Measurements from ENCODE around the gene ANKRD23.

The ANKRD23 gene

DNA sequence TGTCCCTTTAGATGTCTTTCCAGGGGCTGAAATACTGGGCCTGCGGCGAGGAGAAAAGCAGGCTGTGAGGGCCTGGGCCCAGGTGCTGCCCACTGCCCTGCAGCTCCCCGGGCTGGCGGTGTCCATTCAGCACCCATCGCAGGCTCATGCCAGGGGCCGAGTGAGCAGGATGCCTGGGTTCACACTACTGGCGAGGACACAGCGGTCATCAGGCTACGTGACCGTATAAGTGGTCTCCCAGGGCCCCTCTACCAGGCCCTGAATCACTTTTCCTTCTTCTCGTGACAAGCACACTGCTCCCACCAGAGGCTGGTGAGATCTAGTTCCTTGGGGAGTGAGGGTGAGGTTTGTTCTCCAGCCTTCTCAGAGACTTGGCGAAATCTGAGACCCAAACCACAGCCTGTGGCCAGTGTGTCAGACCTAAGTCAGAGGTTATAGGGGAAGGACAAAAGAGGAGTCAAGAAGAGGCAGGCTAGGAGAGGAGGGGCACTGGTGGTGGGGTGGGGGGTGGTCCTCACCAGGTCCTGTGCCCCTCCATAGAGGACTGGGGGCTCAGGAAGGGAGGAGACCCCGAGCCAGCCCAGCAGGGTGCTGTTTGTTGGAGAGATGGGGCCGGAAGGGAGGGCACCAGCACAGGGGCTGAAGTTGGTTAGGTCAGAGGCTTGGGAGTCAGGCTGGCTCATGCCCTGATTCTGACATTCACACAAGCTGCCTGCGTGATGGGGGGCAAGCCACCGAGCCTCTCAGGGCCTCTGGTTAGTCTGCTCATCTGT lies 32.6 kb upstream of the ANKRD23 start:
- Histone ChIP-seq H3K9ac (ENCODE audit: low read depth, low read length) (no peak overlapping the region), H3K4me1 (ENCODE audit: insufficient read depth, low read length) (peaks cover 54% of the 10 kb centered on the region), H3K9me3 (ENCODE audit: insufficient read depth, low read depth, low read length) (no peaks in the 10 kb centered on the region), H3K4me3 (ENCODE audit: low read length) (no peak overlapping the region), H3K27me3 (ENCODE audit: insufficient read depth, low read length) (no peaks in the 10 kb centered on the region), H3K36me3 (ENCODE audit: insufficient read depth, low read length) (no peaks in the 10 kb centered on the region), H3K27ac (ENCODE audit: low read depth, low read length) (peak overlapping the region; percentile 59)
- WGBS = 83% methylated on average over 16 of the region's 16 CpGs

DNA sequence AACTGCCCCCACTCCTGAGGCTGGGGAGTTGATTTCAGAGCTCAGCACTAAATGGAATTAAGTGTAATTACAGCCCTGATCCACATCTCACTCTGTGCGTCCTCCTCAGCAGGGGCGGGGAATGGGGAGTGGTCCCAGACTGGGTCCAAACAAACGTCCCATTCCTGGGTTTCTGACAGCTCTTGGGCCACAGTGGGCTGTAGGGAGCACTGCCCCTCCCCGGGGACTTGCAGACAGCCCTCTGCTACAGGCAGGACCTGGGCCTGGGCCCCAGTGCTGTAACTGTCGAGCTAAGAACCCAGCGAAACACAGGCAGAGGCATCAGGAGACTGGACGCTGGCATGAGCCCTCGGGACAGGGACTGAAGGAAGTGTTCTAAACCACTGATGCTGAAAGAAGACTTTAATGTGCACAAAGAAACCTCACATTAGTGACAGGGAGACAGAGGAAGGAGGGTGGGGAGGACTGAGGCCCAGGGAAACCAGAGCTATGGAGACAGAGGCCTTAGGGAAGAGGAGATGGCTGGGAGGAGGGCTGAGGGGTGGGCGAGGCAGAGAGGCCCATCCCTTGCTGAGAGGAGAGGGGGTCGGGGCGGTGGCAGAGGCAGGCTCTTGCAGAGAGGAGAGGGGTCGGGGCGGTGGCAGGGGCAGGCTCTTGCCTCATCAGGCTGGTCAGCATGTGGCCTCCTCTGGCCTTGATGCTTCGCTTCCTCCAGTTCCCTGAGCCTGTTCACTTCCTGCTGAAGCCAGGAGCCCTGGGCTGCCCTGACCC lies 31.9 kb upstream of the ANKRD23 start:
- H3K9me3 ChIP-seq (ENCODE audit: insufficient read depth, low read depth, low read length) = no peaks in the 10 kb centered on the region
- peaks cover 54% of the 10 kb centered on the region for H3K4me1 ChIP-seq (ENCODE audit: insufficient read depth, low read length)
- no peaks in the 10 kb centered on the region for H3K36me3 ChIP-seq (ENCODE audit: insufficient read depth, low read length)
- WGBS = 44% methylated on average over 14 of the region's 14 CpGs
- H3K9ac ChIP-seq (ENCODE audit: low read depth, low read length) = no peak overlapping the region
- no peak overlapping the region for H3K4me3 ChIP-seq (ENCODE audit: low read length)
- 0 out of 2 replicates have a peak overlapping the region, but pooled peaks have one; percentile 59 for H3K27ac ChIP-seq (ENCODE audit: low read depth, low read length)
- peaks cover 2% of the 10 kb centered on the region; the same call in 1 of the 2 replicates for H3K27me3 ChIP-seq (ENCODE audit: insufficient read depth, low read length)

DNA sequence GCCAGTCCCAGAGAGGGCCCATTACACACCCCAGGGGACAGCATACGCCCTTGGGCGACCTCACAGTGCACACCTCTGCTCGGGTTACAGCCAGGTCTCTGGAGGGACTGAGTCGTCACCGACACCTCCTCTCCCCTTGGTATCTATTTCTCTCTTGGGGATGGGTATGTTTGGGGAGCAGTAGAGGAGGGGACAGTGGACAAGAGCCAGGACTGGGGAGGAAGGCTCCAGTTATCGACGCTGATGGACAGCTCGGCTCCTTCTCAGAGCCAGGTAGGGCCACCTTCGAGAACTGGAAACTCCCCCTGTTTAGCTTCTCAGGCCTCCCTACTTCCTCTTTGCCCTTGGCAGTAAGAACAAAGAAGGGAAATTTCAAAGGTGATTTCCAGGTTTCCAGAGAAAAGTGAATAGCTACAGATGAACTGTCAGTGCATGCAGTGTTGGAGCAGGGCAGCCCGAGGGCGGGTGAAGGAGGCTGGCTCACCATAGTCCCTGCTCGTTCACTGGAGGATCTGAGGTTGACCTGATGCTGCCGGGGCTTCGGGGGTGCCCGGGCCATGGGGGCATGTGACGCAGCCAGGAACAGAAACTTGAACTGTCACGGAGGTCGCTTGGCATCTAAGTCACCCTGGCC lies 30.5 kb upstream of the ANKRD23 start:
- 69% methylated on average over 18 of the region's 18 CpGs for WGBS
- H3K36me3 ChIP-seq (ENCODE audit: insufficient read depth, low read length) = no peaks in the 10 kb centered on the region
- no peaks in the 10 kb centered on the region for H3K9me3 ChIP-seq (ENCODE audit: insufficient read depth, low read depth, low read length)
- no peak overlapping the region for H3K4me3 ChIP-seq (ENCODE audit: low read length)
- H3K27me3 ChIP-seq (ENCODE audit: insufficient read depth, low read length) = peaks cover 5% of the 10 kb centered on the region; the same call in 1 of the 2 replicates
- H3K9ac ChIP-seq (ENCODE audit: low read depth, low read length) = no peak overlapping the region
- H3K27ac ChIP-seq (ENCODE audit: low read depth, low read length) = no peak overlapping the region
- H3K4me1 ChIP-seq (ENCODE audit: insufficient read depth, low read length) = peaks cover 52% of the 10 kb centered on the region

DNA sequence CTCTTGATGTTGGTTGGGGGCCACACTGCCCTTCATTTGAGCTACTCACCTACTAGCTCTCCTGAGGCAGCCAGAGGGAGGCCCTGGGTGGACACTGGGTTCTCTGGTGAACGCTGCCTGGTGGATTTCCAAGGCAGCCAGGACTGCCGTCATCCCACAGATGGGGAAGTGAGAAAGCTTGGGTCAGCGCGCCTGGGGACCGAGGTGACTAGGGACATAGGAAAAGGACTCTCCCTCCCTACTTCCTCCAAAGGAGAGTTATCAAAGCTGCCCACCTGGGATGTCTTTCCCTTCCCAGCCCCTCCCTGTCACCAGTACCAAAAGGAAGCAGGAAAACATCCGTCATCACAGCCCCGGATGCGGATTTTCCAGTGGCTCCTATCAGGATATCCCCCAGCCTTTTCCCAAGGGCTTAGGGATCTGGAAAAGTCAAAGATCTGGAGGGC lies 29.9 kb upstream of the ANKRD23 start:
- H3K9me3 ChIP-seq (ENCODE audit: insufficient read depth, low read depth, low read length) = no peaks in the 10 kb centered on the region
- WGBS = 69% methylated on average over 8 of the region's 8 CpGs
- no peak overlapping the region for H3K27ac ChIP-seq (ENCODE audit: low read depth, low read length)
- H3K27me3 ChIP-seq (ENCODE audit: insufficient read depth, low read length) = peaks cover 5% of the 10 kb centered on the region; the same call in 1 of the 2 replicates
- H3K4me1 ChIP-seq (ENCODE audit: insufficient read depth, low read length) = peaks cover 52% of the 10 kb centered on the region
- H3K4me3 ChIP-seq (ENCODE audit: low read length) = no peak overlapping the region
- no peak overlapping the region for H3K9ac ChIP-seq (ENCODE audit: low read depth, low read length)
- H3K36me3 ChIP-seq (ENCODE audit: insufficient read depth, low read length) = no peaks in the 10 kb centered on the region

DNA sequence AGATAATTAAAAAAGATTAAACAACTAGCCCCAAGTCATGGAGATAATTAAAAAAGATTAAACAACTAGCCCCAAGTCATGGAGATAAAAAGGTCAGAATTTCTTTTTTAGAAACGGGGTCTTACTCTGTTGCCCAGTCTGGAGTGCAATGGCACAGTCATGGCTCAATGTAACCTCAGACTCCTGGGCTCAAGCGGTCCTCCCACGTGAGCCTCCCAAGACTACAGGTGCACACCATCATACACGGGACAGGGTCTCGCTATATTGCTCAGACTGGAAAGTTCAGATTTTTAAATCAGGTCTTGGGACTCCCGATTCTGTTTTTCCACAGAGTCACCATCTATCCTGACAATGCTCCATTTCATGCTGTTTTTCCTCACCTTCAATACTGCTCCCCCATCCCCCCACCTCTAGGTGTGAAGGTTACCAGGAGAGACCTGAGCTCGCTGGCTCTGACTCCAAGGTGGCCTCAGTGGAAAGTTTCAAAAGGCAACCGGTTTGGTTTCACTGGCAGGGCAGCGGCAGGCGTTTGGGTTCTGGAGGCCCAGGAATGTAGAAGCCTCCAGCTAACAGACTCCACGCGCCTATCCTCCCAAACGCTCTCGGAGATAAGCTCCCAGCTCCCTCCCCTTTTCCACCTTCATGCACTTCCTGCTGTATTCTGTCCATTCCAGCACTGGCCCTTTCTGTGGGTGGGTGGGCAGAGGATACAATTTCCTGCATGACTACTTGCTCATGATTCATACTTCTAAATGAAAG lies 28.9 kb upstream of the ANKRD23 start:
- 70% methylated on average over 14 of the region's 14 CpGs for WGBS
- H3K9me3 ChIP-seq (ENCODE audit: insufficient read depth, low read depth, low read length) = no peaks in the 10 kb centered on the region
- peaks cover 53% of the 10 kb centered on the region for H3K4me1 ChIP-seq (ENCODE audit: insufficient read depth, low read length)
- H3K36me3 ChIP-seq (ENCODE audit: insufficient read depth, low read length) = no peaks in the 10 kb centered on the region
- no peak overlapping the region for H3K9ac ChIP-seq (ENCODE audit: low read depth, low read length)
- no peak overlapping the region for H3K27ac ChIP-seq (ENCODE audit: low read depth, low read length)
- no peak overlapping the region for H3K4me3 ChIP-seq (ENCODE audit: low read length)
- peaks cover 5% of the 10 kb centered on the region; the same call in 1 of the 2 replicates for H3K27me3 ChIP-seq (ENCODE audit: insufficient read depth, low read length)

DNA sequence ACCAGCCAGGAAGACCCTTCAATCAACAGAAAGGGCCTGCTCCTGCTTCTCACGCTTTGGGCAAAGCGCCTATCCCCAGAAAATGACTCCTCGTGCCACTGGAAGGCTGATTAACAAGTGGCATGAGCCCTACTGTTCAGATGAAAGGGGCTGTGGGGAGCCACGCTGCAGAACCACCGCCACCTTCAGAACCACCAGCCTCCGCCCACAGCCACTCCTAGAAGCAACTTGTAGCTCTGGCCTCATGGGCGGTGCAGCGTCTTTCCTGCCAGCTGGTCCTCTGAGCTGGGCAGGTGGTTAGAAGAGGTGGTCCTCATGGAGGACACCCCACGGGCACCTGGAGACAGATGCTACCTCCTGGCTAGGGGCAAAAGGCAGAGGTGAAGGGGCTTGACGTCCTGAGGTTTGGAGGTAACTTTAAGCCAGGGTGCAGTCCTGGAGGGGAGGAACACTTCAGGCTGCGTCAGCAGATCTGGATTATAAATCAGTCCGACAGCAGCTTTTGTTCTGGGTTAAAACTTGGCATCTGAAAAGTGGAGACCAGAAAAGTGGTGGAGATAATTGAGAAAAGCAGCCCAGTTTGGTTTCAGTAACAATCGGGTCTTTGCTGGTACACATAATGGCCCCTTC lies 26.9 kb upstream of the ANKRD23 start:
- Histone ChIP-seq H3K9ac (ENCODE audit: low read depth, low read length) (peak overlapping the region; percentile 18), H3K36me3 (ENCODE audit: insufficient read depth, low read length) (peaks cover 19% of the 10 kb centered on the region), H3K27ac (ENCODE audit: low read depth, low read length) (no peak overlapping the region), H3K4me1 (ENCODE audit: insufficient read depth, low read length) (peaks cover 43% of the 10 kb centered on the region), H3K9me3 (ENCODE audit: insufficient read depth, low read depth, low read length) (no peaks in the 10 kb centered on the region), H3K27me3 (ENCODE audit: insufficient read depth, low read length) (peaks cover 5% of the 10 kb centered on the region; the same call in 1 of the 2 replicates), H3K4me3 (ENCODE audit: low read length) (peak overlapping the region; percentile 96)
- 41% methylated on average over 13 of the region's 13 CpGs for WGBS

DNA sequence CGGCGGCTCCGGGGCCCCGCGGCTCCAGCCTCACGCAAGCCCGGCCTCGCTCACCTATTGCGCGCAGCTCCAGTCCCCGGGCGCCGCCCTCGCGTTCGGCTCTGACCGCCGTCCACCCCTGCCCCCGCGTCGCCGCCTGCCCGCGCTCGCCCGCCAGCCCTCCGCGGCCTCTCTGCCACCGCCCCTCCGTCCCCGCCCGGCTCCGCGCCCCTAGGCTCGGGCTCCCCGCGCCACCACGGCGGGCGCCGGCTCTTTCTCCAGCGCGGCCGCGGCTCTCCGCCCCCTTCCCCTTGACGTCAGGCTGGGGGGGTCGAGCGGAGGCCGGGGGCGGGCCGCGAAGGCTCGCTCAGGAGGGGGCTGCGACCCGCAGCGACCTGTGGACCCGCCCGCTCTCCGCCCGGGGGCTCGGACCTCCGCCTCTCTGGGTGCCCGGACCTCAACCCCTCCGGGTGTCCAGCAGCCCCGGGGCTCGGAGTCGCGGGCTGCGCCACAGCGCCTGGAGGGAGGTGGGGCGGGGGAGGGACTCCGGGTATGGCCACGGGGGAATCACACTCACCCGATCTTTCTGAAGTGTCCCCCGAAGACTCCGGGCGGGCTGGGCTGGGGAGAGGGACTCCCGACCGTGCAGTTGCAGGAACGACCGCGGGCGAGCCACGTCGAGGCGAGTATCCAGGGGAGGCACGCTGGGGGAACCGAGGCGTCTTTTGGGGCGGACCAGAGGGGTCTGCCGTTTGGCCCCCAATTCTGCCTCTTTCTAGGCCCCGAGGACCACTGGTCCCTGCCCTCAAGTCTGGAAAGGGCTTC lies 26.2 kb upstream of the ANKRD23 start, which contains the start of gene SEMA4C:
TSS of gene SEMA4C (minus strand) at position 259 of the 804 bp plus-strand sequence. CDS start 2,194 bp downstream, outside the sequence.
- peak within 1 kb of the TSS; percentile 99 for H3K9ac ChIP-seq (ENCODE audit: low read depth, low read length)
- H3K27me3 ChIP-seq (ENCODE audit: insufficient read depth, low read length) = peaks cover 5% of the 10 kb centered on the region; the same call in 1 of the 2 replicates
- peak within 1 kb of the TSS; percentile 96 for H3K4me3 ChIP-seq (ENCODE audit: low read length)
- no peaks in the 10 kb centered on the region for H3K9me3 ChIP-seq (ENCODE audit: insufficient read depth, low read depth, low read length)
- H3K36me3 ChIP-seq (ENCODE audit: insufficient read depth, low read length) = peaks cover 26% of the 10 kb centered on the region
- peak within 1 kb of the TSS; percentile 97 for H3K27ac ChIP-seq (ENCODE audit: low read depth, low read length)
- H3K4me1 ChIP-seq (ENCODE audit: insufficient read depth, low read length) = peaks cover 36% of the 10 kb centered on the region
- under 1% methylated on average over 93 of the region's 93 CpGs for WGBS

DNA sequence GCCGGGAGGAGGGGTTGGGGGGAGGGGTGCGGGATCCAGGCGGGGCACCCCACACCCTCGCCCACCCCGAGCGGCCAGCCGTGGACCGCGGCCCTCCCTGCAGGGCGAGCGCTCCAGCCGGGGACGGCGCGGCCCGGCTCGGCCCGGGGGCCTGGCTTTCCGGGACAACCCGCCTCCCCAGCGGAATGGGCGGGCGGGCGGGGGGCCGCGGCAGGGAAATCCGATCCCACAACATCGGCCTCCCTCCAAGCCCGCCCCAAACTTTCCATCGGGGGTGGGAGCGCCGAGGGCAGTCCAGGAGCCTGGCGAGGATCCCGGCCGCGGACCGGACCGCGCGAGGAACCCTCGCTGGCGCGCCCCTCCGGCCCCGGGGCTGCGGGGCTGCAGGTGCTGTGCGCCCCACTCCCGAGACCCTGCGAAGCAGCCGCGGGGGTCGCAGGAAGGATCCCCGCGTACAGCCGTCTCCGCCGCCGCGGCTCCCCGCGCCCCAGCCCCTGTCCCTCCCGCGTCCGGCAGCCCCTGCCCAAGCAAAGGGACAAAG lies 25.5 kb upstream of the ANKRD23 start:
- Histone ChIP-seq H3K27me3 (ENCODE audit: insufficient read depth, low read length) (peaks cover 5% of the 10 kb centered on the region; the same call in 1 of the 2 replicates), H3K9ac (ENCODE audit: low read depth, low read length) (peak overlapping the region; percentile 99)

DNA sequence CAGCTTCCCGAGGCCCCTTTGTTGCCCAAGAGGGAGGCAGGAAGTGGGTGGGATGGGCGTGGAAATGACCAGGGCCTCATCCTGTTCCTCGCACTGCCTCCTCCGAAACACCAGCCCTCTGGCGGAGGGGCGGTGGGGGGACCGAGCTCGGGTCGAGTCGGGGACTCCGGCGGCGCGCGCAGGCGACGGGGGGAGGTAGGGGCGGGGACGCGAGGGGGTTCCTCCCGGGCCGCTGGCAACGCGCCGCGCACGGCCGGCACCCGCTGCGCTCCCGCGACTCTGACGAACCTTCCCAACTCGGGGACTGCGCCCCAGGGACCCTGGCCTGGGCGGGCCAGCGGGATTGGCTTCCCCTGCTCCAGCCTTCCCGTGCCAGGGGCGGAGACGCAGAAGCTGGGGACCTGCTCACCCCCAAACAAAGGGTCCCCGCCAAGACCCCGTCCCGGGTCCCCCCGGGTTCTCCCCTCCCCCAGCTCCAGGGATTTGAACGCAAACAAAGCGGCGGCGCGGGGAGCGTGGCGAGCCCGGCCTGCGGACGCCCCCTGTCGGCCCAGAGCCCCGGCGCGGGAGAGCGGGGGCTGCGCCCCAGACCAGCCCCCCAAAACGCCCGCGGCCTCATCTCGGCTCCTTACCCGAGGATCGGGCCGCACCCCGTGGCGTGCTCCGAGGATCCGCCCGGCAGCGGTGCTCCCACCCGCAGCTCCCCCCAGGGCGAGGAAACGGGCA lies 24.9 kb upstream of the ANKRD23 start:
- Histone ChIP-seq H3K4me1 (ENCODE audit: insufficient read depth, low read length) (peaks cover 26% of the 10 kb centered on the region), H3K9me3 (ENCODE audit: insufficient read depth, low read depth, low read length) (no peaks in the 10 kb centered on the region), H3K9ac (ENCODE audit: low read depth, low read length) (peak overlapping the region; percentile 99), H3K36me3 (ENCODE audit: insufficient read depth, low read length) (peaks cover 39% of the 10 kb centered on the region), H3K27ac (ENCODE audit: low read depth, low read length) (peak overlapping the region; percentile 97), H3K4me3 (ENCODE audit: low read length) (peak overlapping the region; percentile 96), H3K27me3 (ENCODE audit: insufficient read depth, low read length) (peaks cover 5% of the 10 kb centered on the region; the same call in 1 of the 2 replicates)
- under 1% methylated on average over 76 of the region's 76 CpGs for WGBS

More for the DNA sequence above, 25.5 kb upstream of the ANKRD23 start:
- WGBS = under 1% methylated on average over 62 of the region's 64 CpGs
- Histone ChIP-seq H3K4me1 (ENCODE audit: insufficient read depth, low read length) (peaks cover 32% of the 10 kb centered on the region), H3K9me3 (ENCODE audit: insufficient read depth, low read depth, low read length) (no peaks in the 10 kb centered on the region), H3K36me3 (ENCODE audit: insufficient read depth, low read length) (peaks cover 32% of the 10 kb centered on the region), H3K27ac (ENCODE audit: low read depth, low read length) (peak overlapping the region; percentile 97), H3K4me3 (ENCODE audit: low read length) (peak overlapping the region; percentile 96)

All from HUES64 (cell line).